HuH-7 (cell line): ENCODE data around the gene SORCS2.
"Not testable (repeated sequence)": the region's sequence is repeated elsewhere in the genome, so short reads cannot be mapped to it uniquely, and the experiment has no call there.

Source experiments
- DNase-seq: peaks from one replicate; pipeline ENCODE4 v3.0.0; 2011; ENCODE audit warnings: low spot score

SORCS2 gene

DNA sequence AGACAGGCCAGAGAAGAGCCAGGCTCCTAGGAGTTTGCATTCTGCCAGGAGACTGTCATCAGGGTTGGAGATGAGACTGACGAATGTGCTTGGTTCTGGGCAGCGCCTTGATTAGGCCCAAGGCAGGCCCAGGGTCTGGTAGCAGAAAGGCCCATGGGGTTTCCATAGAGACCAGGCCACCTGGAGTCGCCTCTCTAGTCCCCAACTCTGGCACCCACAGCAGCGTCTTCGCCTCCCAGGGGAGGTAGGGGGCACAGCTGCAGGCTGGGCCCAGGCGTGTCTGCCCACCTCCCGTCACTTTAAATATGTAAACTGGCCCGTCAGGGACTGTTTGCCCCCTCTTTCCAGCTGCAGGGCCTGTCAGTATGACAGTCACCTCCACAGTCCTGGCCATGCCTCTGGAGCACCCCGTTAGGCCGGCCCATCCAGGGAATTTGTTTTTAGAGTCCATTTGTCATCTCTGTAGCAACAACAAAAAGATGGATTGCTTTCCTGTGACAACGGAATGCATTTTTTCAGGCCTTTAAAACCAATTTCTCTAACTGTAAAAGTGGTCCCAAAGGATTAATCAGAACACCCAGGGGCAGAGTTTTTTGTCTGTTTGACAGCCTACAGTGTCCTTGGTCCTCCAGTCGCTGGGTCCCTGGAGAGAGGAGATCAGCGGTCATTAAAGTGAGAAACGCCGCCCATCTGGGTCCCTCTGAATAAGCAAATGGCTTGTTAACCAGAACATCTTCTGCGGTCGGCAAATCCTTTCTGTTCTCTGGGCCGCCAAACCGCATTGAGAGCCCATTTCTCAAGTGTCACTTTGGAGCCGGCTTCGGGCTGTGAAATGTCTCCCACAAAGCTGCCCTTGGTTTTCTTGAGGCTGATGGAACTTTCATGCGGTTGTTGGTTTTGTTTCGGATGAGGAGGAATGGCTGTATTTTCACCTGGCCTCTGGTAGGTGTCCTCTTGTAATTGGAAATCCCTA is 395.4 kb downstream of the SORCS2 start:
- no peak for DNase-seq

- no peak for DNase-seq
These were observed 397.9 kb downstream of the SORCS2 start for GRCh38 chr4:7590189-7590588.

GRCh38 chr4:7590899-7591298 is 398.6 kb downstream of the SORCS2 start:
- DNase-seq: no peak

GRCh38 chr4:7591409-7592053 is 399.2 kb downstream of the SORCS2 start:
- DNase-seq: no peak

GRCh38 chr4:7593646-7594412 is 401.5 kb downstream of the SORCS2 start:
- no peak for DNase-seq

GRCh38 chr4:7595934-7596461 is 403.7 kb downstream of the SORCS2 start:
- no peak for DNase-seq

- peak; percentile 52 for DNase-seq
These were observed 404.7 kb downstream of the SORCS2 start for GRCh38 chr4:7596918-7597606.

GRCh38 chr4:7598939-7599790 is 406.8 kb downstream of the SORCS2 start:
- DNase-seq: no peak

- no peak for DNase-seq
These were observed 407.9 kb downstream of the SORCS2 start for GRCh38 chr4:7600247-7600646.

GRCh38 chr4:7602166-7602565 is 409.8 kb downstream of the SORCS2 start:
- not testable (repeated sequence) for DNase-seq

DNA sequence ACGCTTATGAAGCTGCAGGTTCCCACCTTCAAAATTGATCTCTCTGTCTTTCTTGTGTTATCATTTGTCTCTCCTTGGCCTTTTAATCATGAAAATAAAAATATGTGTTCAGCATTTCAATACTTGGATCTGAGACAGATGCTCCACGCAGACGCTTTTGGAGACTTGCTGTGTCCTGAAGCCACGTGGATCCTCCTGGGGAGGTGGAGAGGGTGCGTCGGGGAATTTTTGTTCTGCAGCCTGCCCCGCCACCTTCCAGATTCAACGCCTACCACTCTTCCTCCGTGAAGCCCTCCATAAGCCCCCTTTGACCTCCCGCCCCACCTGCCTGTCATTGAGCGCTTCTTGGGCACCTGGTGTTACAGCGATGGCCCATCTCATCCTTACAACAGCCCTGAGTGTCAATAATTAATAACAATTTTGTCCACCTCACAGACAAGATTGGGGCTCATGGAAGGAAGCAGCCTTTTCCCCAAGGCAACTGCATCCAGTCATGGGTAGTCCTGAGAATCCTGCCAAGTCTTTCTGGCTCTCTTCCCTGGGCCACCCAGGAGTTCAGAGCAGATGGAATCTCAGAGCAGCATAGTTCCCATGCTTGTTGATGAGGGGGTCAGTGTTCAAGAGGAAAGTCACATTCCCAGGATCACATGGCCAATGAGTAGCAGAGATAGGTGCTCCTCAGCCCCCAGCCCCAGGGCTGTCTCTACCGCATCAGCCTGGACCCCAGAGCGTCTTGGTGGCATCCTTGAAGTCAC is 415.0 kb downstream of the SORCS2 start:
- no peak for DNase-seq

DNA sequence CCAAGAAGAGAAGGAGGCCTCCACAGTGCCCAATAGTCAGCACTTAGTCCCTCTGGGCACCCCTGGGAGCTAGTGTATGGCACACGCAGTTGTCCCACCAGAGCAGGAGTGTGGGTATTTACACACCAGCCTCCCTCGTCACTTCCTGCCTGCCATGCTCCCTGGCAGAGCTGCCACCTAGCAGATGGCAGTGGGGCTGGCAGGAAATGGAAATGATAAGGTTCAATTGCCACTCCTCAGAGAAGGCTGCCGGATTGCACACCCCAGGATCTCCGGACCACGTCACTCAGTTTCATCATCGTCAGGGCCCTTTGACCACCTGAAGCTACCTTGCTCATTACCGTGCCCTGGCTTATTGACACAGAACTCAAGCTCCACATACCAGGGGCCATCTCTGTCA is 415.7 kb downstream of the SORCS2 start:
- DNase-seq: no peak

DNA sequence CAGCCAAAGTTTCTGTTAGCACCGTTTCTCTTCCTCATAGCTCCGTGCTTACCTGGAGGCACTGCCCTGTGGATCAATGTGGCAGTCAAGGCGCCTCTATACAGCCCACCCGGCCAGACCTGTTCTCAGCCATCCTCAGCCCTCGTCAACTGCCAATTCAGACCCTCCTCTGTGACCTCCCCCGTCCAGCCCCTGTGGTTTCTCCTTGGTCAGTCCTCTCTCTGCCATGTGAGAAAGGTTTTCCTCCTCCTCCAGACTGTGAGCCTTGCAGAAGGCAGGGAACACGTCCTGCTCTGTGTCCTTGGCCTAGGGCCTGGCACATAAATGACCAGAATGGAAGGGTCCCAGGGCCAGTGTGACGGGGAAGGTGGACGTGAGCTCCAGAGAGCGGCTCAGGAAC is 417.0 kb downstream of the SORCS2 start:
- no peak for DNase-seq

DNA sequence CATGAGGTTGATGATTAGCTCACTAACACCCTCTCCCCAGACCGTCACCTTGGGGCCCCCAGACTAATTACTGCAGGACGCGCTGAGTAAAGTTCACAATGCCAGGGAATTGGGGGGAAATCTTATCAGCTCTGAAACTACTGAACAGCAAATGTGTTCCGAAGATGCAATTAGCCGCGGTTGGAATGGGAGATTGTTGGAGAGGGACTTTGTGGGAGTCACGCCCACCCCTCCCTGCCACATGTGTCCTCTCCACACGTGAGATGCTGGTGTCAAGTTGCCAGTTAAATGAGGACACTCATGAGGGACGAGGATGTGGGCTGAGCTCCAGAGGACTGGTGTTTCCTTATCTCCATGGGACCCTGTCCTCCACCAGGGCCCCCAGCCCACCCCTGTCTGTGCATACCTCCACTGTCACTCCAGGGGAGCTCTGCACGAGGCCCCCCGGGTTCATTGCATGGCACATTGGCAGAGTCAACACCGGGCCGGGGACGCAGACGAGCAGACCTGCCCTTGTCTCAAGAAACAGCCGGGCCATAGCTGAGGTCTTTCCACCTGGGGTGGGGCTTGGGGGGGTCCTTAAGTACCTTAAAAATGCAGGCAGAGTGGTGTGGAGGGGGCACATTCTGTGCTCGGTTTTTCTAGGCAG is 417.8 kb downstream of the SORCS2 start:
- no peak for DNase-seq

- DNase-seq: no peak
These were observed 418.5 kb downstream of the SORCS2 start for GRCh38 chr4:7610841-7611240.

DNA sequence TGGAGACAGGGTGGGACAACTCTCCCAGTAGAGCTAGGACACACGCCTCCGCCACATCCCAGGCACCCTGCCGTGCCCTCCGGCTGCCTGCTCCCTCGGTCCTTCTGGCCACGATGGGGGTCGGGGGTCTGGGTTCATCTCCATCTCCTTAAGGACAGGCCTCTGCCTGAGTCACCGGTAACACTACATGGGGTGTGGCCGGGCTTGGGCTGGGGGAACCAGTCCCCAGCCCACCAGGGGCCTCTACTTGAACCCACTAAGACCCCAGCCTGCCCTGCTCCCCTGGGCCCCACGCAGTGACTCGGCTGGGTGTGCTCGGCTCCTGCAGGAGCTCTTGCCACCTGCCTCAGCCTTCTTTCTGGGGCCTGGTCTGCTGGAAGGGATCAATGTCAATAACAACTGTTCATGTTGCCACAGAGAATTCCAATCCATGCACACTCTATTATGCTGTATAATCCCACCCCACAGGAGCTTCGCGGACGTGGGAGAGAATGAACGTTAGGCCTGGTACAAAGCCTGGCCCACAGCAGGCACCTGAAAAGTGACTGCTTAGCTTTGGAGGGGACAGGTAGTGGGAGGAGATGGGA is 420.1 kb downstream of the SORCS2 start:
- DNase-seq: no peak

- DNase-seq: no peak
These were observed 422.1 kb downstream of the SORCS2 start for GRCh38 chr4:7614350-7614949.

GRCh38 chr4:7616193-7616592 is 423.9 kb downstream of the SORCS2 start:
- no peak for DNase-seq

- DNase-seq: no peak
These were observed 426.0 kb downstream of the SORCS2 start for GRCh38 chr4:7618361-7618760.
